A549 (cell line): ENCODE results near the gene TMUB2. TPM values are rescaled to one million over a fixed set of nuclear protein-coding genes. Genes with fewer than 3 reads are reported as not detected.

ENCODE experiments used
- ATAC-seq, 2 experiments: fragments of 200-7000 bp in 1 of 2; fragments of >200 bp in 1 of 2; cut with Nextera tagmentation in 1 of 2; cut with Tn5 transposase in 1 of 2; 3 replicates each; pipeline versions ENCODE4 v1.8.0 to v1.9.1; 2018 to 2020; ENCODE audit warnings: mild to moderate bottlenecking in 1 of 2, moderate library complexity in 1 of 2
- CTCF ChIA-PET: fragments of 300-600 bp; sonication (Branson Sonifier 250); formaldehyde crosslinking; extraction: SDS; loops from one replicate; lab custom pipeline; 2021; ENCODE audit warnings: antibody characterized with exemption, inconsistent platforms; lab: Yijun Ruan, JAX
- POLR2A ChIA-PET: fragments of 350-600 bp; formaldehyde crosslinking; extraction: SDS; loops from one replicate; lab custom pipeline; 2021; ENCODE audit warnings: antibody characterized with exemption, inconsistent platforms; lab: Yijun Ruan, JAX
- DNase-seq, 2 experiments: peaks; one replicate each; pipeline versions ENCODE4 v3.0.0 to v3.0.0-alpha.2; 2011 to 2016; ENCODE audit warnings: low read depth in 1 of 2, low spot score in 1 of 2
- FAIRE-seq: peaks from 2 replicates; lab custom pipeline; 2011; peaks lifted over from hg19 to GRCh38; lab: Jason Lieb, UNC
- H3K27ac ChIP-seq, 2 experiments: fragments of >200 bp; sonication (Bioruptor Twin); formaldehyde crosslinking; 3 replicates each; pipeline ENCODE4 v1.5.1; 2016 to 2017
- H3K4me1 ChIP-seq: fragments of >200 bp; sonication (Bioruptor Twin); formaldehyde crosslinking; 3 replicates; pipeline ENCODE4 v1.6.1; 2016
- H3K4me2 ChIP-seq: fragments of >200 bp; sonication (Bioruptor Twin); formaldehyde crosslinking; 3 replicates; pipeline ENCODE4 v1.6.1; 2016
- H3K4me3 ChIP-seq: fragments of >200 bp; sonication (Bioruptor Twin); formaldehyde crosslinking; 3 replicates; pipeline ENCODE4 v1.5.1; 2016
- H3K9me3 ChIP-seq: fragments of >200 bp; sonication (Bioruptor Twin); formaldehyde crosslinking; 3 replicates; pipeline ENCODE4 v1.6.1; 2016
- CHD4 ChIP-seq: fragments of 200-600 bp; sonication (generic); IDR thresholded peaks from 2 replicates; pipeline ENCODE4 v1.6.1; 2016; ENCODE audit warnings: antibody characterized with exemption, mild to moderate bottlenecking, borderline replicate concordance
- FOSL2 ChIP-seq, 2 experiments: fragments of 450-650 bp in 1 of 2; fragments of >200 bp in 1 of 2; sonication (Bioruptor Twin) in 1 of 2; formaldehyde crosslinking; IDR thresholded peaks; 2 replicates each; pipeline versions ENCODE4 v1.5.0 to v1.6.1; 2016 to 2020; ENCODE audit warnings: mild to moderate bottlenecking in 1 of 2, moderate library complexity in 1 of 2
- FOXS1 ChIP-seq: fragments of 250-450 bp; sonication (Bioruptor Pico); IDR thresholded peaks from 2 replicates; pipeline ENCODE4 v1.5.0; 2020; ENCODE audit warnings: mild to moderate bottlenecking, moderate library complexity
- HDAC2 ChIP-seq: fragments of 200-600 bp; sonication (generic); IDR thresholded peaks from 2 replicates; pipeline ENCODE4 v1.6.1; 2016
- HES2 ChIP-seq: fragments of >200 bp; sonication (Bioruptor Twin); formaldehyde crosslinking; IDR thresholded peaks from 2 replicates; pipeline ENCODE4 v1.6.1; 2016
- HEYL ChIP-seq: fragments of 250-450 bp; sonication (Bioruptor Pico); IDR thresholded peaks from 2 replicates; pipeline ENCODE4 v1.8.0; 2021; ENCODE audit warnings: mild to moderate bottlenecking, moderate library complexity
- HOXA7 ChIP-seq: fragments of 250-450 bp; sonication (Bioruptor Pico); IDR thresholded peaks from 2 replicates; pipeline ENCODE4 v1.5.0; 2020; ENCODE audit warnings: mild to moderate bottlenecking, moderate library complexity
- HOXB13 ChIP-seq: fragments of 250-450 bp; sonication (Bioruptor Pico); IDR thresholded peaks from 2 replicates; pipeline ENCODE4 v1.5.0; 2020; ENCODE audit warnings: low read depth, mild to moderate bottlenecking, moderate library complexity
- JUN ChIP-seq, 2 experiments: fragments of >200 bp; sonication (Bioruptor Twin); formaldehyde crosslinking; IDR thresholded peaks; 2 replicates in 1 of 2; 3 replicates in 1 of 2; pipeline ENCODE4 v1.6.1; 2016 to 2017
- MAFK ChIP-seq: fragments of 450-650 bp; IDR thresholded peaks from 2 replicates; pipeline ENCODE4 v1.6.1; 2014; ENCODE audit not compliant: partially characterized antibody
- NFE2L2 ChIP-seq: fragments of 150-350 bp; conservative IDR thresholded peaks from 2 replicates; pipeline ENCODE4 v1.6.1; 2014; ENCODE audit warnings: low read length
- PHF8 ChIP-seq: fragments of 200-600 bp; sonication (generic); IDR thresholded peaks from 2 replicates; pipeline ENCODE4 v1.6.1; 2016; ENCODE audit warnings: low read depth, mild to moderate bottlenecking, antibody characterized with exemption, moderate library complexity, borderline replicate concordance
- POLR2A ChIP-seq: IDR thresholded peaks from 2 replicates; pipeline ENCODE4 v1.6.1; 2012; ENCODE audit warnings: mild to moderate bottlenecking, low read length
- RARB ChIP-seq: fragments of 250-450 bp; sonication (Bioruptor Pico); IDR thresholded peaks from 2 replicates; pipeline ENCODE4 v1.8.0; 2021; ENCODE audit warnings: mild to moderate bottlenecking, moderate library complexity
- RCOR1 ChIP-seq: fragments of 150-350 bp; IDR thresholded peaks from 2 replicates; pipeline ENCODE4 v1.6.1; 2014; ENCODE audit warnings: antibody characterized with exemption, low read length, low read depth
- SMC3 ChIP-seq: fragments of >200 bp; sonication (Bioruptor Twin); formaldehyde crosslinking; IDR thresholded peaks from 3 replicates; pipeline ENCODE4 v1.6.1; 2018; ENCODE audit warnings: inconsistent platforms
- USF2 ChIP-seq: fragments of 450-650 bp; IDR thresholded peaks from 2 replicates; pipeline ENCODE4 v1.6.1; 2014; ENCODE audit warnings: antibody characterized with exemption
- ZNF302 ChIP-seq: fragments of 250-450 bp; sonication (Bioruptor Pico); IDR thresholded peaks from 2 replicates; pipeline ENCODE4 v1.9.0; 2021; ENCODE audit warnings: inconsistent platforms, mild to moderate bottlenecking, moderate library complexity
- WGBS: methylation state at CpG from one replicate; pipeline ENCODE4 v1.1.6; 2017; ENCODE audit errors: missing lambda C conversion rate; 5-methylcytosine and 5-hydroxymethylcytosine counted together
- polyA plus RNA-seq, 4 experiments: library from polyadenylated mRNA; depleted of rRNA in 3 of 4; stranded (reverse); fragments of >200 nt; fragmentation: RNase III in 1 of 4; extraction: RNeasy Plus Mini Kit Qiagen cat#74134 plus additional on column Dnase treatment in 1 of 4; gene quantifications; 2 replicates in 3 of 4; 3 replicates in 1 of 4; pipeline ENCODE4 v1.2.3, GENCODE V29; 2011 to 2017
- TF ChIP-seq, protein P1 (sequence below): fragments of 250-450 bp; sonication (Bioruptor Pico); IDR thresholded peaks from 2 replicates; pipeline ENCODE4 v1.5.0; 2021; ENCODE audit warnings: mild to moderate bottlenecking, moderate library complexity, borderline replicate concordance
- TF ChIP-seq, protein P2 (sequence below): IDR thresholded peaks from 2 replicates; pipeline ENCODE4 v1.6.1; 2012; ENCODE audit warnings: low read depth, borderline replicate concordance

TMUB2 gene
- polyA plus RNA-seq, 2 of the 4 experiments (the other 2 are of a cell fraction): 36.2 to 42.0 TPM

GRCh38 chr17:44176257-44176656 lies 10.5 kb upstream of the TMUB2 start:
- Histone ChIP-seq H3K4me1 (no peaks in the 10 kb centered on the region), H3K4me2 (no peak overlapping the region), H3K27ac (no peak overlapping the region), H3K9me3 (no peaks in the 10 kb centered on the region), H3K4me3 (no peak overlapping the region)
- POLR2A ChIA-PET: interaction anchor here (0.6 kb wide), 1 partner anchor 53 kb away, joined by 3 read pairs; the partner anchor contains the start of gene HDAC5
- DNase-seq (no peak), FAIRE-seq (no peak), ATAC-seq (peak in 1 of 2 experiments; percentile 37; a peak in 3 of 6 replicates)
- TF ChIP-seq, protein P1, sequence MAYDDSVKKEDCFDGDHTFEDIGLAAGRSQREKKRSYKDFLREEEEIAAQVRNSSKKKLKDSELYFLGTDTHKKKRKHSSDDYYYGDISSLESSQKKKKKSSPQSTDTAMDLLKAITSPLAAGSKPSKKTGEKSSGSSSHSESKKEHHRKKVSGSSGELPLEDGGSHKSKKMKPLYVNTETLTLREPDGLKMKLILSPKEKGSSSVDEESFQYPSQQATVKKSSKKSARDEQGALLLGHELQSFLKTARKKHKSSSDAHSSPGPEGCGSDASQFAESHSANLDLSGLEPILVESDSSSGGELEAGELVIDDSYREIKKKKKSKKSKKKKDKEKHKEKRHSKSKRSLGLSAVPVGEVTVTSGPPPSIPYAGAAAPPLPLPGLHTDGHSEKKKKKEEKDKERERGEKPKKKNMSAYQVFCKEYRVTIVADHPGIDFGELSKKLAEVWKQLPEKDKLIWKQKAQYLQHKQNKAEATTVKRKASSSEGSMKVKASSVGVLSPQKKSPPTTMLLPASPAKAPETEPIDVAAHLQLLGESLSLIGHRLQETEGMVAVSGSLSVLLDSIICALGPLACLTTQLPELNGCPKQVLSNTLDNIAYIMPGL (CRISPR knock-in tag): no peak
- TF ChIP-seq, protein P2, sequence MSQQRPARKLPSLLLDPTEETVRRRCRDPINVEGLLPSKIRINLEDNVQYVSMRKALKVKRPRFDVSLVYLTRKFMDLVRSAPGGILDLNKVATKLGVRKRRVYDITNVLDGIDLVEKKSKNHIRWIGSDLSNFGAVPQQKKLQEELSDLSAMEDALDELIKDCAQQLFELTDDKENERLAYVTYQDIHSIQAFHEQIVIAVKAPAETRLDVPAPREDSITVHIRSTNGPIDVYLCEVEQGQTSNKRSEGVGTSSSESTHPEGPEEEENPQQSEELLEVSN: no peak
- TF ChIP-seq FOSL2 (IDR thresholded peaks at IDR 0.05) (no peak), FOSL2 (CRISPR knock-in tag; IDR thresholded peaks at IDR 0.05) (no peak), HDAC2 (no peak), JUN (IDR thresholded peaks at IDR 0.05) (no peak), CHD4 (no peak), PHF8 (no peak), HOXB13 (no peak), HES2 (no peak), MAFK (no peak), SMC3 (no peak)
- WGBS: 94% methylated on average over 1 of the region's 1 CpG
- CTCF ChIA-PET: interaction anchor here (0.6 to 12.8 kb wide), 8 partner anchors 8 to 192 kb away, joined by 3 to 159 read pairs (median 4); partner anchors contain the start of gene HROB

GRCh38 chr17:44176671-44177501 lies 9.9 kb upstream of the TMUB2 start:
- 96% methylated on average over 42 of the region's 54 CpGs for WGBS
- ChIA-PET POLR2A (interaction anchor here (0.6 to 0.7 kb wide), 2 partner anchors 10 to 53 kb away, joined by 3 read pairs; partner anchors contain the start of genes HDAC5 and TMUB2), CTCF (interaction anchor here (0.6 to 12.8 kb wide), 6 partner anchors 8 to 173 kb away, joined by 3 to 159 read pairs (median 7); partner anchors contain the start of gene HROB)
- DNase-seq (no peak), ATAC-seq (peak; percentile 16 to 19; a peak in 3 of 6 replicates), FAIRE-seq (no peak)
- Histone ChIP-seq H3K4me1 (no peaks in the 10 kb centered on the region), H3K4me2 (no peak overlapping the region), H3K27ac (no peak overlapping the region), H3K9me3 (no peaks in the 10 kb centered on the region), H3K4me3 (no peak overlapping the region)
- TF ChIP-seq HOXA7 (CRISPR knock-in tag) (no peak), RARB (CRISPR knock-in tag) (no peak), HEYL (CRISPR knock-in tag) (no peak), RCOR1 (no peak), FOXS1 (CRISPR knock-in tag) (no peak), FOSL2 (IDR thresholded peaks at IDR 0.05) (no peak), FOSL2 (CRISPR knock-in tag; IDR thresholded peaks at IDR 0.05) (no peak), NFE2L2 (no peak), ZNF302 (CRISPR knock-in tag) (no peak), POLR2A (no peak), USF2 (no peak), HES2 (no peak)
